GM21786 (cell line): Measurements from ENCODE around the gene ABI3BP.

Experiments used
- ATAC-seq: cut with Tn5 transposase; IDR thresholded peaks from one replicate; pipeline ENCODE4 v1.9.1; 2021; ENCODE audit not compliant: unreplicated experiment

ABI3BP gene

GRCh38 chr3:100737334-100737733 lies 255.9 kb downstream of the ABI3BP start:
- no peak for ATAC-seq

DNA sequence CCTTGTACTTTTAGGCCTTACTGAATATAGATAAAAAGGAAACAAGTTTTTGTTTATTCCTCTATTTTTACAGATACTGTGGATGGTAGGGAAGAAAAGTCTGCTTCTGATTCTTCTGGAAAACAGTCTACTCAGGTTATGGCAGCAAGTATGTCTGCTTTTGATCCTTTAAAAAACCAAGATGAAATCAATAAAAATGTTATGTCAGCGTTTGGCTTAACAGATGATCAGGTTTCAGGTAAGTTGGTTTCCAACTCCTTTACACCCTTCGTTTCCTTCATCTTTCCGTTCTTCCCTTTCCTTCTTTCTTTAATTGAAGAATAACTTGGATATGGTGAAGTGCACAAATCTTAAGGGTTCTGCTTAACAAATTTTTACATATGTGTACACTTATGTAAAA lies 260.8 kb downstream of the ABI3BP start:
- ATAC-seq, result no peak

- ATAC-seq, result no peak
These were observed 262.7 kb downstream of the ABI3BP start for GRCh38 chr3:100730524-100730923.

DNA sequence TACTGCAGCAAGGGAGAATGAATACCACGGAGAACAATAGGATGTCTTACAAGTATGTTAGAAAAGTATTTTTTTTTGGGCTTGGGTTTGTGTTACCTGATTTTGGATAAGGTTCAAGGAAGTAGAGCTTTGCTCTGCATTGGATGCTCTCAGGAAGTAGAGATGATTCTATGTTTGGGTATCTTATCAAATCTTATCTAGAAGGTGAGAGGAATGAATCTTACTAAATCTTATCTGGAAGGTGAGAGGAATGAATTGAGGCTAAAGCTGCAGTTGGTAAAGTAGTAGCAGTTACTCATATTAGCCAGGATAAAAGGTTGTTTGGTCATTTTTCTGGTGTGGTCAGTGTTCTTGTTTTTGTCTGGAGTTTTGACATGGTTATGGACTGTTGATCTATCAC lies 266.5 kb downstream of the ABI3BP start:
- ATAC-seq, result no peak

GRCh38 chr3:100725935-100726513 lies 267.2 kb downstream of the ABI3BP start:
- ATAC-seq, result no peak

DNA sequence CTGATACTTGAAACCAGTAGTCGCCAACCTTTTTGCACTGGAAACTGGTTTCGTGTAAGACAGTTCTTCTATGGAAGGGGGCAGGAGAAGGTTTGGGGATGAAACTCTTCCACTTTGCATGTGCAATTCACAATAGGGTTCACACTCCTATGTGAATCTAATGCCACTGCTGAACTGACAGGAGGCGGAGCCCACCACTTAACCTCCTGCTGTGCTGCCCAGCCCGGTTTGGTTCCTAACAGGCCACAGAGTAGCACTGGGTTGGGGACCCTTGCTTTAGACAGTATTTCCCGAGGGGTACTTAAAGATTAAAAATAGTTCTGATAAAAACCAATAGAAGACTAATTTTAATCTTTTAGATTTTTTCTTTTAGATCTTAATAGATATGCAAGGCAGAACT lies 272.8 kb downstream of the ABI3BP start:
- no peak for ATAC-seq

DNA sequence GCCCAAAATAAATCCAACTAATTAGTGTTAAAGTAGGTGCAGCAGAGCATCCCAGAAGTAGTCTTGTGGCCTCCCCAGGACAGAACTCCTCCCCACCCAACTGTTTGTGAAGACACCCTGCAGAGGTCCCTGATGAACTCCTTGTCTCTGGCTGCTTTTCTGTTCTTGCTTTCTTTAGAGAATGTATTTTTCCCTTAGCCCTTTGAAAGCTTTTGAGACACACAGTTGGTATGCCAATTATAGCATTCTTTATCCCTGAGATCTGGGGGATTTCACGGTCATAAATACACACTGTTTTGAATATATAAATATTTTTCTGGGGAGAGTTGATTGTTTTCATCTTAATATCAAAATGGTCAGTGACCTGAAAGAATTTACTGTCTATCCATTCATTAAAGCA lies 274.1 kb downstream of the ABI3BP start:
- ATAC-seq, result no peak

DNA sequence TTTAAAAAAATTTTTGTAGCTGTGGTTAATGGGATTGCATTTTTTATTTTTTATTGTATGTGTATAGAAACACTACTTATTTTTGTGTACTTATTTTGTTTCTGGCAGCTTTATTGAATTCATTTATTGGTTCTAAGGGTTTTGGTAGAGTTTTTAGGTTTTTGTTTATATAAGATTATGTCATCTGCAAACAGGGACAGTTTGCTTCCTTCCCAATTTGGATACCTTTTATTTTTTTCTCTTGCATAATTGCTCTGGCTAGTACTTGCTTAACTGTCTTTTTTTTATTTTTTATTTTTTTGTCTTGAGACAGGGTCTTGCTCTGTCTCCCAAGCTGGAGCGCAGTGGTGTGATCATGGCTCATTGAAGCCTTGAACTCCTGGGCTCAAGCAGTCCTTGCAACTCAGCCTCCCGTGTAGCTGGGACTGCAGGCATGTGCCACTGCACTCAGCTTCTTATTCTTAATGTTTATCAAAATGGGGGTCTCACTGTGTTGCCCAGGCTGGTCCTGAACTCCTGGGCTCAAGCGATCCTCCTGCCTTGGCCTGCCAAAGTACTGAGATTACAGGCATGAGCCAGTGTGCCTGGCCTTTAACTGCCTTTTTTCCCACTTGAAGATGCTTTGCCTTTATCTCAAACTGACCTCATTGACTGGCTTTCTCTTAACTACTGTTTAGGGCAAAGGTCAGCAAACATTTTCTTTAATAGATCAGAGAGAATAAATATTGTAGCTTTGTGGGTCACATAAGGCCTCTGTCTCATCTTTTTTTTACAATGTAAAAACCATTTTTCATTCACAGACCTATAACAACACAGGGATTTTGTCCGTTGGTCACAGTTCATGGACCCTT lies 275.4 kb downstream of the ABI3BP start:
- no peak for ATAC-seq

DNA sequence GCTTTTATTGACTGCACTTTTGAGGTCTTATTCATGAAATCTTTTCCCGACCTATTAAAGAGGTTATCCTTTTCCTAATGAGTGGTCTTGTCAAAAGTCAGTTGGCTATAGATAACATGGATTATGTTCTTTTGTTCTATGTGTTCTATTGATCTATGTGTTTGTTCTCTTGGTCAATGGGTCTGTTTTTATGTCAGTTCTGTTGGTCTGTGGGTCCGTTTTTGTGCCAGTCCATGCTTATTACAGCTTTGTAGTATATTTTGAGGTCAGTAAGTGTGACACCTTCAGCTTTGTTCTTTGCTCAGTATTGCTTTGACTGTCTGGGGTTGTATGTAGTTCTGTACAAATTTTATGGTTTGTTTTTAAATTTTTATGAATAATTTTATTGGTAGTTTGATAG lies 276.2 kb downstream of the ABI3BP start:
- ATAC-seq, result no peak

- ATAC-seq, result no peak
These were observed 278.0 kb downstream of the ABI3BP start for GRCh38 chr3:100715176-100715575.

DNA sequence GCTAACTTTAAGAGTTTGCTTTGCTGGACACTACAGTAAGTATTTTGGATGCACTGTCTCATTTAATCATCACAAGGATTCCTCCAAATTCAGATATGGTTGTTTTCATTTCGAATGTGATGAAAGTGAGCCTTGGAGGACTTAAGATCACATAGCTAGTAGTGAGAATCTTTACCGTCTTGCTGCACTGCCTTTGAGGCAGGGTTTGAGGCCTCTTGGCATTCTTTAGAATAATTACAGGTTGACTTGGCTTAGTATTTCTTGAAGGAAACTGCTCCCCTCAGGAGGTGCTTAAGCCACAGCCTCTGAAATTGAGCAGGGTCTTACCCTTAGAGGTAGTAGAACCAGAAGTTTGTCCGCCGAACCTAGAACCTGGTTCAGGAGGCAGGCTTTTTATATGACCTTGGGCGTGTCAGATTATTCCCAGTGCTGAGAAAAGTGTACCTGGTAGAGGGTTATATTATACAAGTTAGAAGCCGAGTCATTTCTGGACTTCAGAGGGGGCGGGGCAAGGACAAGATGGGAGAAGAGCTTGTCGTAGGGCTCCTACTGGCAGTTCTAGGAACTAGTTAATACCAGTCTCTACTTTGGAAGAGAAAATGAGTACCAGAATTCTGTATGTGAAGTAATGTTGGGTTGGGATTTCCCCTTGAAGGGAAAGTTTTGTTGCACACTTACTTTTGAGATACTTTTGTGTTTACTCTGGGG lies 282.8 kb downstream of the ABI3BP start:
- peak; percentile 39 for ATAC-seq

DNA sequence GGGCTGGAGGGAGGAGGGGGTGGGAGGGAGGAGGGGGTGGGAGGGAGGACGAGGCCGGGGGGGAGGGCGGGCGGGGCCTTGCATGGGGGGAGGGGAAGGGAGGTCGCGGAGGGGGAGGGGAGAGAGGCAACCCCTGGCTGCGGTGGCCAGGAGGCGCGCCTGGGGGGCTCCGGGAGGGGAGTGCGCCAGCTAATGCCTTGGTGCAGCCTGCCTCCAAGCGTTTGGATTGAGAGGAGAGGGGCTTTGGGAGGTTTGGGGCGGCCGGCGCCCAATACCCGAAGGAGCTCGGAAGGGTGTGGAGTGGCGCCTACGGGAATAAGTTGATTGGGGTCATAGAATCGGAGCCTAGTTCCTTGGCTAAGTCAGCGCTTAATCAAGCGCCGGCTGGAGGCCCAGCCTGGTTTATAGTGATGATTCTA lies 283.4 kb downstream of the ABI3BP start:
- no peak for ATAC-seq

DNA sequence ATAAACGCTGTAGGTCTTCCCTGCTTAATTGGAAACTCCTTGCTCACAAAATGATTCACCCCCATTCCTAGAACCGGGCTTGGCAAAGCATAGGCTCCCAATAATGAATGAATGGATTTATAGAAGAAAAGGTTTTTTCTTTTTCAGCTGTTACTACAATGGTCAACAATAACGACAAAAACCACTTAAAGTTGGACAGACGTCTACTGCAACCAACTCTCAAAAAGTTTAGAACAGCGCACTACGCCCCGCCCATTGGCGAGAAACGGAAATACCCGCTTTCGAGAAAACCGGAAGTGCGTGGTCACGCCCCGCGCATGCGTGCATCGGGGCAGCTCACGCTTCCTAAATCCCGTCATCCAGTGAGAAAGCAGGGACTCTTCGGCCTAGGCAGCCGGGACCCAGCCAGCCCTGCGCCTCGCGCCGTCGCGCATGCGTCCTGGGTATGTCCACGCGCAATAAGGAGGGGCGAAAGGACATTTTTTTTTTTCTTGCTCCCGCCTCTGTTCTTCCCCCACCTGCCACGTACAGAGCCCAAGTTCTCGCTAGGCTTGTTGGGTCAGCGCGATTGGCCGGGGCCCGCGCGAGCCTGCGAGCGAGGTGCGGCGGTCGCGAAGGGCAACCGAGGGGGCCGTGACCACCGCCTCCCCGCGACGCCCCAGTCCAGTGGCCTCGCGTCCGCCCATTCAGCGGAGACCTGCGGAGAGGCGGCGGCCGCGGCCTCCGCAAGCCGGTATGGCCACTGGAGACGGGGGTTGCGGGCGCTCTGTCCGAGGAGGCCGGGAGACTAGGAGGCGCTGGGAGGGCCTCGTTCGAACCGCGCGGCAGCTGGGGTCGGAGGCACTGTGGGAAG lies 284.0 kb downstream of the ABI3BP start, which contains the start of gene TFG:
Gene TFG (plus strand): TSS at position 506 of the 853 bp plus-strand sequence. CDS start 4,192 bp downstream, outside the sequence.
- ATAC-seq, result peak; percentile 93

DNA sequence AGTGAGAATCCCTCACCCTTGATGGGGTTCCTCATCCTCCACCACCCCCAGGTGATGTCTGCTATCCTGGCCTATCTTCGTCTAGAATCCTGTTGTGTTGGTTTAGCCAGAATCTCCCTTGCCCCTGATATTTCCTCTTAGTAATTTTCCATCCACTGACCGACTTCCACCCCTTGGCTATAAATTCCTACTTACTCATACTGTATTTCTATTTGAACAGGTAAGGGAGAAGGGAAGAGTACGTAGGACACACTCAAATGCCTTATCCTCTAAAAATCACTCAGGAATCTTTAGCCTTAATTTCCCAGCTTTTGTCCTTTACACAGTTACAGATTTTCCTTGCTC lies 284.6 kb downstream of the ABI3BP start:
- ATAC-seq, result no peak

- ATAC-seq, result no peak
These were observed 286.9 kb downstream of the ABI3BP start for GRCh38 chr3:100706365-100706764.

DNA sequence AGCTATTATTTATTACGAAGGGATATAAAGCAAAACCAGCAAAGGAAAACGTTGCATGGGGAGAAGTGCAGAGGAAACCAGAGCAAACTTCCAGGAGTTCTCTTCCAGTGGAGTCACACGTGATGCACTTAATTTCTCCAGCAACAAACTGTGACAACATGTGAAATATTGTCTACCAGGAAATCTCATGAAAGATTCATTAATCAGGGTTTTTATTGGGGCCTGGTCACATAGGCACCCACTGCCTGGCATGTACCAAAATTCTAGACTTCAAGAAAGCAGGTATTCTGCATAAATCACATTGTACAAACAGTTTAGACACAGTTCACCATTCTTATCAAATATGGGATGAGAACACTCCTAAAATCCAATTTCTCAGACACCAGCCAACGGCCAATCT lies 289.4 kb downstream of the ABI3BP start:
- ATAC-seq, result no peak

DNA sequence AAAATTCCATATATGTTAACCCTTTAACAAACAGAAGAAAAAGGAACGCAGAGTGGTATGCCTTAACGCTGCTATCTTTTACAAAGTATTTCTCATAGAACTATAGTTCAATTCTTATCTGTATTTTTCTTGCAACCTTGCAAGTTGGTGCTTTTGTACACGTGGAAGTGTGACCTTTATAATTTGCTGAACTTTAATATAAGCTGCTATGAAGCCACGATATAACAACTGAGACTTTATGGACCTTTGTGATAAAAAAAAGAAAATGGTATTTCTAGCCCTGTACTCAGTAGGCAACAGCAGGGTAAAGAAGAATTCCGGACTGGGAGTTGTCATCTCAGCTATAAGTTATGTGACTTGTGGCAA lies 290.3 kb downstream of the ABI3BP start:
- no peak for ATAC-seq

- no peak for ATAC-seq
These were observed 290.9 kb downstream of the ABI3BP start for GRCh38 chr3:100702082-100702979.

DNA sequence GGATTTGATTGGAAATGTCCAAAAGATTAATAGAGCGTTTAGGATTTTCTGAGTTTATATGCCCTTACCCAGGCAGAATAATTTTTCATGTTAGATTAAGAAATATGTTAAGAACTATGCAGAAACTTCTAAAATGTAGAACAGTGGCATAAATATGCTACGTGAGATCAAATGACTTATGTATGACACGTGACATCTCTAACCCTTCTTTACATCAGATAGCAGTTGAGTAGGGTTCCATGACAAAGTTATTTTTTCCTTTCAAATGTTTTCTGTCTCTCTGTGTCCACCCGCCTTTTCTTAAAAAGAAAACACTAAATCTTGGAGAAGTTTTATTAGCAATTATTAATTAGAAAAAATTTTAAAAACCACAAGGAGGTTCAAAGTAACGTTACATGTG lies 292.5 kb downstream of the ABI3BP start:
- no peak for ATAC-seq
